ENCODE data around the gene UBE3B. TPM values are rescaled to one million over a fixed set of nuclear protein-coding genes. Genes with fewer than 3 reads are reported as not detected.

UBE3B gene
- polyA plus RNA-seq, 1 donor (not counting 4 experiments of a cell fraction or from before 2014, with no cell fraction given) = 27.1 TPM

DNA sequence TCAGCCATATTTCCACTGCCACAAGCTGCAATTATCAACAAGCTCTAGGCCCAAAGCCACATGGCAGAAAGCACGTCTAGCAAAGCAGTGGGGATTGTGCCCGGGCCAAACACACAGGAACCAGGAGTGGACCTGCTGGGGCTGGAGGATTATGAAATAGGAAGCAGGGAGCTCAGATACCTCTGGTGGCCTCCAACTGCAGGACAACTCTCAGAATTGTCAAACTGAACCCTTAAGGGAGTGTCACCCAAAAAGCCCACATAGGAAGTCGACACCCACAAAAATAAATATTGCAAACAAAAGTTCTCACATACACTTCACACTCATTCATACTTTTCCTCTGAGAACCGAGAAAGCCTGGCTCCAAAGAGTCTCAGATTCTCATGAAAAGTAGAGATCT, 26.5 kb upstream of the UBE3B start:
- no peaks in the 10 kb centered on the region for H3K27me3 ChIP-seq (ENCODE audit: control insufficient read depth, extremely low read depth, insufficient read depth, low read length)
- FAIRE-seq (no peak), DNase-seq (ENCODE audit: low read depth, low spot score) (no peak)
- dilution Hi-C loops (cut with MboI; ENCODE audit: extremely low pct_ligation_motif_present, low sequenced_read_pairs) = no loop called here
- H3K9me1 ChIP-seq (ENCODE audit: control insufficient read depth, extremely low read depth, insufficient read depth, low read length) = peaks cover 2% of the 10 kb centered on the region
- H3K4me2 ChIP-seq (ENCODE audit: control insufficient read depth, extremely low read depth, insufficient read depth, low read depth, low read length) = no peak overlapping the region
- H2AFZ ChIP-seq (ENCODE audit: control insufficient read depth, low read length) = no peak overlapping the region
- H3K9me3 ChIP-seq (ENCODE audit: control insufficient read depth, low read depth, low read length) = no peaks in the 10 kb centered on the region
- TF ChIP-seq EZH2 (IDR thresholded peaks at IDR 0.05; ENCODE audit: low read length) = no peak
- TF ChIP-seq, protein P1, sequence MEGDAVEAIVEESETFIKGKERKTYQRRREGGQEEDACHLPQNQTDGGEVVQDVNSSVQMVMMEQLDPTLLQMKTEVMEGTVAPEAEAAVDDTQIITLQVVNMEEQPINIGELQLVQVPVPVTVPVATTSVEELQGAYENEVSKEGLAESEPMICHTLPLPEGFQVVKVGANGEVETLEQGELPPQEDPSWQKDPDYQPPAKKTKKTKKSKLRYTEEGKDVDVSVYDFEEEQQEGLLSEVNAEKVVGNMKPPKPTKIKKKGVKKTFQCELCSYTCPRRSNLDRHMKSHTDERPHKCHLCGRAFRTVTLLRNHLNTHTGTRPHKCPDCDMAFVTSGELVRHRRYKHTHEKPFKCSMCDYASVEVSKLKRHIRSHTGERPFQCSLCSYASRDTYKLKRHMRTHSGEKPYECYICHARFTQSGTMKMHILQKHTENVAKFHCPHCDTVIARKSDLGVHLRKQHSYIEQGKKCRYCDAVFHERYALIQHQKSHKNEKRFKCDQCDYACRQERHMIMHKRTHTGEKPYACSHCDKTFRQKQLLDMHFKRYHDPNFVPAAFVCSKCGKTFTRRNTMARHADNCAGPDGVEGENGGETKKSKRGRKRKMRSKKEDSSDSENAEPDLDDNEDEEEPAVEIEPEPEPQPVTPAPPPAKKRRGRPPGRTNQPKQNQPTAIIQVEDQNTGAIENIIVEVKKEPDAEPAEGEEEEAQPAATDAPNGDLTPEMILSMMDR (optimal IDR thresholded peaks at IDR 0.05 in 1 of 3, IDR thresholded peaks at IDR 0.05 in 1 of 3, conservative IDR thresholded peaks at IDR 0.05 in 1 of 3; ENCODE audit: extremely low read depth in 1 of 3, insufficient read depth in 2 of 3, low read length in 3 of 3) = no peak
- no peak overlapping the region for H3K9ac ChIP-seq (ENCODE audit: control insufficient read depth, extremely low read depth, insufficient read depth, low read length)
- H3K36me3 ChIP-seq (ENCODE audit: control insufficient read depth in 2 of 2, extremely low read depth in 1 of 2, insufficient read depth in 2 of 2, low read length in 2 of 2) = peaks cover 57 to 66% of the 10 kb centered on the region in 2 experiments
- peaks cover 4% of the 10 kb centered on the region for H4K20me1 ChIP-seq (ENCODE audit: control insufficient read depth, extremely low read depth, insufficient read depth, low read length)
- H3K4me1 ChIP-seq (ENCODE audit: control insufficient read depth, extremely low read depth, insufficient read depth, low read length) = no peaks in the 10 kb centered on the region
- peaks cover 23% of the 10 kb centered on the region for H3K79me2 ChIP-seq (ENCODE audit: control insufficient read depth, insufficient read depth, low read length)
- no peak overlapping the region for H3K4me3 ChIP-seq (ENCODE audit: control insufficient read depth in 2 of 3, extremely low read depth in 1 of 3, insufficient read depth in 2 of 3, low read depth in 1 of 3, low read length in 3 of 3)
- H3K27ac ChIP-seq (ENCODE audit: control insufficient read depth, insufficient read depth, low read length) = no peak overlapping the region

DNA sequence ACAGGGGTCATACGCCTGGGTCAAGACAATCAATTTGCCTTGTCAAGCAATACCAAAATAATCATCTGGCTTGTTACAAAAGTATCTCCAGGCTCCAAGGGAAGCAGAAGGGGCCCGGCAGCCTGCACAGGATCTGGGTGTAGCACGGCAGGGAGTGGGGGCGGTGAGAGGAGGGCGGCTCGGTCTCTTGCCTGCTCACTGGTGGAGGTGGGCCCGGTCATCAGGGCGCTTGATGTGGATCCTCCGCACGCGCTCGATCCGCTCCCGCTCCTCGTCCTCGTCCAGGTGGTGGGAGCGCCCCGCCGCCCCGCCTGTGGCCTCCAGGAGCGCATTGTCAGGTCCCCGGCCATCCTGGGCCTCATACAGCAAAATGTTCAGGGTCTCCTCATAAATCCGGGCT, 26.0 kb upstream of the UBE3B start:
- H3K27me3 ChIP-seq (ENCODE audit: control insufficient read depth, extremely low read depth, insufficient read depth, low read length) = no peaks in the 10 kb centered on the region
- H3K4me2 ChIP-seq (ENCODE audit: control insufficient read depth, extremely low read depth, insufficient read depth, low read depth, low read length) = no peak overlapping the region
- dilution Hi-C loops (cut with MboI; ENCODE audit: extremely low pct_ligation_motif_present, low sequenced_read_pairs) = no loop called here
- H3K9ac ChIP-seq (ENCODE audit: control insufficient read depth, extremely low read depth, insufficient read depth, low read length) = no peak overlapping the region
- no peaks in the 10 kb centered on the region for H3K9me3 ChIP-seq (ENCODE audit: control insufficient read depth, low read depth, low read length)
- DNase-seq (ENCODE audit: low read depth, low spot score) (no peak), FAIRE-seq (no peak)
- H3K4me1 ChIP-seq (ENCODE audit: control insufficient read depth, extremely low read depth, insufficient read depth, low read length) = no peaks in the 10 kb centered on the region
- peaks cover 25% of the 10 kb centered on the region for H3K79me2 ChIP-seq (ENCODE audit: control insufficient read depth, insufficient read depth, low read length)
- peaks cover 61 to 68% of the 10 kb centered on the region in 2 experiments for H3K36me3 ChIP-seq (ENCODE audit: control insufficient read depth in 2 of 2, extremely low read depth in 1 of 2, insufficient read depth in 2 of 2, low read length in 2 of 2)
- H2AFZ ChIP-seq (ENCODE audit: control insufficient read depth, low read length) = no peak overlapping the region
- TF ChIP-seq, protein P1 (optimal IDR thresholded peaks at IDR 0.05 in 1 of 3, IDR thresholded peaks at IDR 0.05 in 1 of 3, conservative IDR thresholded peaks at IDR 0.05 in 1 of 3; ENCODE audit: extremely low read depth in 1 of 3, insufficient read depth in 2 of 3, low read length in 3 of 3) = no peak
- no peak for TF ChIP-seq EZH2 (IDR thresholded peaks at IDR 0.05; ENCODE audit: low read length)
- peaks cover 4% of the 10 kb centered on the region for H4K20me1 ChIP-seq (ENCODE audit: control insufficient read depth, extremely low read depth, insufficient read depth, low read length)
- no peak overlapping the region for H3K27ac ChIP-seq (ENCODE audit: control insufficient read depth, insufficient read depth, low read length)
- no peak overlapping the region for H3K4me3 ChIP-seq (ENCODE audit: control insufficient read depth in 2 of 3, extremely low read depth in 1 of 3, insufficient read depth in 2 of 3, low read depth in 1 of 3, low read length in 3 of 3)
- peaks cover 2% of the 10 kb centered on the region for H3K9me1 ChIP-seq (ENCODE audit: control insufficient read depth, extremely low read depth, insufficient read depth, low read length)
